ENCODE data around the gene DMD.

The DMD gene

GRCh38 chrX:31222946-31223345, 1988.4 kb downstream of the DMD start:
- TF ChIP-seq CTCF (IDR thresholded peaks at IDR 0.05; ENCODE audit: low read depth, low read length), result no peak
- H3K4me3 ChIP-seq (replicated peaks in 1 of 2; ENCODE audit: low read depth in 2 of 2, low read length in 2 of 2), result no peak overlapping the region

GRCh38 chrX:31219174-31219573, 1992.2 kb downstream of the DMD start:
- no peak for TF ChIP-seq CTCF (IDR thresholded peaks at IDR 0.05; ENCODE audit: low read depth, low read length)

More at GRCh38 chrX:31222946-31223345, 1988.4 kb downstream of the DMD start:
- DNase-seq (ENCODE audit: low read depth in 2 of 2), result no peak

GRCh38 chrX:31217084-31217483, 1994.3 kb downstream of the DMD start:
- no peak for TF ChIP-seq CTCF (IDR thresholded peaks at IDR 0.05; ENCODE audit: low read depth, low read length)
- DNase-seq (ENCODE audit: low read depth in 2 of 2), result no peak
- no peak overlapping the region for H3K4me3 ChIP-seq (replicated peaks in 1 of 2; ENCODE audit: low read depth in 2 of 2, low read length in 2 of 2)

More at GRCh38 chrX:31219174-31219573, 1992.2 kb downstream of the DMD start:
- no peak overlapping the region for H3K4me3 ChIP-seq (replicated peaks in 1 of 2; ENCODE audit: low read depth in 2 of 2, low read length in 2 of 2)
- DNase-seq (ENCODE audit: low read depth in 2 of 2), result no peak

GRCh38 chrX:31215277-31215815, 1996.0 kb downstream of the DMD start:
- DNase-seq (ENCODE audit: low read depth in 2 of 2), result no peak
- no peak overlapping the region for H3K4me3 ChIP-seq (replicated peaks in 1 of 2; ENCODE audit: low read depth in 2 of 2, low read length in 2 of 2)
- TF ChIP-seq CTCF (IDR thresholded peaks at IDR 0.05; ENCODE audit: low read depth, low read length), result no peak

- H3K4me3 ChIP-seq (replicated peaks in 1 of 2; ENCODE audit: low read depth in 2 of 2, low read length in 2 of 2), result no peak overlapping the region
- peak; percentile 58 for TF ChIP-seq CTCF (IDR thresholded peaks at IDR 0.05; ENCODE audit: low read depth, low read length)
- DNase-seq (ENCODE audit: low read depth in 2 of 2), result peak in 1 of 2 donors; percentile 29
Measured at GRCh38 chrX:31213941-31214340, 1997.4 kb downstream of the DMD start.

- TF ChIP-seq CTCF (IDR thresholded peaks at IDR 0.05; ENCODE audit: low read depth, low read length), result no peak
Measured at GRCh38 chrX:31212856-31213748, 1998.2 kb downstream of the DMD start.

More at GRCh38 chrX:31212856-31213748, 1998.2 kb downstream of the DMD start:
- no peak overlapping the region for H3K4me3 ChIP-seq (replicated peaks in 1 of 2; ENCODE audit: low read depth in 2 of 2, low read length in 2 of 2)
- DNase-seq (ENCODE audit: low read depth in 2 of 2), result no peak
